Hepatocyte (in vitro differentiated cells): ENCODE results near the gene TSPAN12.

Experiments used
- CTCF ChIP-seq: fragments of 200-600 bp; sonication (generic); IDR thresholded peaks from 2 replicates; pipeline ENCODE4 v1.5.1; 2016; ENCODE audit warnings: antibody characterized with exemption, mild to moderate bottlenecking; ENCODE audit not compliant: poor library complexity
- EZH2 ChIP-seq: fragments of 200-600 bp; sonication (generic); IDR thresholded peaks from 2 replicates; pipeline ENCODE4 v1.6.1; 2016; ENCODE audit warnings: antibody characterized with exemption, mild to moderate bottlenecking, borderline replicate concordance
- EZH2phosphoT487 ChIP-seq: fragments of 200-600 bp; sonication (generic); IDR thresholded peaks from one replicate; pipeline ENCODE4 v1.6.1; 2018; ENCODE audit warnings: antibody characterized with exemption, mild to moderate bottlenecking, low read depth, moderate library complexity; ENCODE audit not compliant: unreplicated experiment, severe bottlenecking

GRCh38 chr7:120774481-120774880, 83.5 kb downstream of the TSPAN12 start:
- TF ChIP-seq CTCF (no peak), EZH2phosphoT487 (no peak), EZH2 (no peak)
